ENCODE results near the gene ERCC6. TPM values are rescaled to one million over a fixed set of nuclear protein-coding genes. Genes with fewer than 3 reads are reported as not detected.

Gene ERCC6
- total and polyA plus RNA-seq, 4 experiments from 2014 or later, result 7.3 to 46.7 (median 28.1) TPM

DNA sequence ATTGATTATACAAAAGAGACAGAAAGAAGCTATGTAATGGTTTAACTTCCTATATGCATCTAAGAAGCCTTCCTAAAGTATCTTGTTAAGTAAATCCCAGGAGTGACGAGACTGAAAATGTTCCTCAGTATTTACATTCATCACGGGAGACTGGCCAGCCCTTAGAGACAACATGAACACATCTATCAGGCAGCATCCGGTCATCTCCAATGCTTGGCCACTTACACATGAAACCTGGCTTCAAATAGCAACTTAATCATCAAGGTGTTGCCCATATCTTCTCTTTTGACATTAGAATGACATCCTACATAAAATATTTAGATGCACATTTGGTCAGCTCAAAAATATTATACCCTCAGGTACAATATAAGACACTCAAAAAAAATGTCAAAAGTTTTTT lies 33.8 kb downstream of the ERCC6 start:
- no peak overlapping the region for H3K27ac Mint-ChIP-seq
- POLR2A ChIA-PET (ENCODE audit: partially characterized antibody), result no interaction called here
- no peak overlapping the region for H3K4me3 ChIP-seq (ENCODE audit: low read length in 2 of 2)
- H3K4me3 Mint-ChIP-seq, result no peak overlapping the region
- H3K27ac ChIP-seq (ENCODE audit: low read depth, low read length), result no peak overlapping the region
- no peaks in the 10 kb centered on the region for H3K27me3 ChIP-seq (ENCODE audit: insufficient read depth, low read length)
- intact Hi-C loops (cut with micrococcal nuclease), result no loop called here
- H3K4me1 Mint-ChIP-seq, result peaks cover 23 to 33% (median 31%) of the 10 kb centered on the region in 4 donors
- no peaks in the 10 kb centered on the region for H3K9me3 ChIP-seq (ENCODE audit: control insufficient read depth in 1 of 2, low read length in 2 of 2)
- no peaks in the 10 kb centered on the region for H3K9me3 Mint-ChIP-seq
- peaks cover 25% of the 10 kb centered on the region for H3K4me1 ChIP-seq (ENCODE audit: insufficient read depth, low read length)
- CTCF ChIA-PET (ENCODE audit: partially characterized antibody), result interaction anchor here (1.3 kb wide), 1 partner anchor 98 kb away, joined by 4 read pairs; no protein-coding TSS in a partner anchor
- no peak for DNase-seq
- peaks cover 26 to 40% of the 10 kb centered on the region in 2 donors for H3K36me3 Mint-ChIP-seq
- H3K27me3 Mint-ChIP-seq, result peaks cover 0 to 1% of the 10 kb centered on the region in 2 donors
- H3K36me3 ChIP-seq (ENCODE audit: insufficient read depth, low read length), result no peaks in the 10 kb centered on the region

DNA sequence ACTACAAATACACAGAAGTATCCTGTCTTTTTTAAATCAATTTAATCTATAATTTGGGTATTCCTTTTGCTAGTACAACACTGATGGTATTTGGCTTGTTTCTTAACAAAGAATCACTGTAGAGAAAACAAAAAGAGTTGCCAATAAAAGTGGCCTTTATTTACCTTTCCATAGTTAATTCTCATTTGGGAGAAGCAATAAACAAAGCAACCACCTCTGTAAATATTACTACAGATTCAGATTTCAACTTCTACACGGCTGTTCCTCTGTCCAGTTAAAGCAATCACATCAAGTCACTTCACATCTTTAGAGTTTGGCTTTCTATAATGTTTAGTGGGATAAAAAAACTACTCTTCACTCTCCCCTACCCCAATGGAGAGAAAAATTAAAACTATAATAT lies 34.4 kb downstream of the ERCC6 start:
- intact Hi-C loops (cut with micrococcal nuclease), result no loop called here
- H3K9me3 ChIP-seq (ENCODE audit: control insufficient read depth in 1 of 2, low read length in 2 of 2), result no peaks in the 10 kb centered on the region
- Mint-ChIP-seq H3K27me3 (peaks cover 0 to 1% of the 10 kb centered on the region in 2 donors), H3K27ac (no peak overlapping the region), H3K9me3 (no peaks in the 10 kb centered on the region), H3K4me3 (no peak overlapping the region), H3K36me3 (peaks cover 28 to 40% of the 10 kb centered on the region in 2 donors), H3K4me1 (peaks cover 24 to 34% (median 29%) of the 10 kb centered on the region in 4 donors)
- no peak overlapping the region for H3K4me3 ChIP-seq (ENCODE audit: low read length in 2 of 2)
- H3K27ac ChIP-seq (ENCODE audit: low read depth, low read length), result no peak overlapping the region
- no peaks in the 10 kb centered on the region for H3K36me3 ChIP-seq (ENCODE audit: insufficient read depth, low read length)
- no peaks in the 10 kb centered on the region for H3K27me3 ChIP-seq (ENCODE audit: insufficient read depth, low read length)
- no peak for DNase-seq
- peaks cover 25% of the 10 kb centered on the region for H3K4me1 ChIP-seq (ENCODE audit: insufficient read depth, low read length)
- POLR2A ChIA-PET (ENCODE audit: partially characterized antibody), result no interaction called here
- CTCF ChIA-PET (ENCODE audit: partially characterized antibody), result no interaction called here

DNA sequence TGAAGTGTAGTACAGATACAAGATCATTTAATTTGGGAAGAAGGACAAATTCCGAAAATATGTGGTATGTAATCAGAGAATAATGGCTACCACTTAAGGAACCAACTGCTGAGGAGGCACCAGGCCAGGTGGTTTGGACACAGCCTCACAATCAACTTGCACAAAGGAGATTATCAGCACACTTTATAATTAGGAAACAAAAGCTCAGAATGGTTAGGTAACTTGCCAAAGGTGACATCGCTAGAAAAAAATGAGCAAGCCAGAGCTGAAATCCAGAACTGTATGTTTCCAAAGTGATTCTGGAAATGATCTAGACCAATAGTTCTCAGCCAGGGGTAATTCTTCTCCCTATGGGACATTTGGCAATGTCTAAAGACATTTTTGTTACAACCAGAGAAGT lies 36.6 kb downstream of the ERCC6 start:
- H3K4me1 ChIP-seq (ENCODE audit: insufficient read depth, low read length), result peaks cover 5% of the 10 kb centered on the region
- no peak for DNase-seq
- intact Hi-C loops (cut with micrococcal nuclease), result no loop called here
- peaks cover 0 to 1% of the 10 kb centered on the region in 2 donors for H3K27me3 Mint-ChIP-seq
- H3K4me1 Mint-ChIP-seq, result peaks cover 11 to 25% (median 16%) of the 10 kb centered on the region in 4 donors
- peaks cover 33 to 48% of the 10 kb centered on the region in 2 donors for H3K36me3 Mint-ChIP-seq
- no peaks in the 10 kb centered on the region for H3K9me3 Mint-ChIP-seq
- POLR2A ChIA-PET (ENCODE audit: partially characterized antibody), result no interaction called here
- no peak overlapping the region for H3K4me3 Mint-ChIP-seq
- H3K27me3 ChIP-seq (ENCODE audit: insufficient read depth, low read length), result no peaks in the 10 kb centered on the region
- no peaks in the 10 kb centered on the region for H3K36me3 ChIP-seq (ENCODE audit: insufficient read depth, low read length)
- no peak overlapping the region for H3K27ac ChIP-seq (ENCODE audit: low read depth, low read length)
- CTCF ChIA-PET (ENCODE audit: partially characterized antibody), result interaction anchor here (1.3 to 3.9 kb wide), 3 partner anchors 9 to 95 kb away, joined by 4 to 18 read pairs (median 13); no protein-coding TSS in a partner anchor
- no peak overlapping the region for H3K4me3 ChIP-seq (ENCODE audit: low read length in 2 of 2)
- no peaks in the 10 kb centered on the region for H3K9me3 ChIP-seq (ENCODE audit: control insufficient read depth in 1 of 2, low read length in 2 of 2)
- no peak overlapping the region for H3K27ac Mint-ChIP-seq

DNA sequence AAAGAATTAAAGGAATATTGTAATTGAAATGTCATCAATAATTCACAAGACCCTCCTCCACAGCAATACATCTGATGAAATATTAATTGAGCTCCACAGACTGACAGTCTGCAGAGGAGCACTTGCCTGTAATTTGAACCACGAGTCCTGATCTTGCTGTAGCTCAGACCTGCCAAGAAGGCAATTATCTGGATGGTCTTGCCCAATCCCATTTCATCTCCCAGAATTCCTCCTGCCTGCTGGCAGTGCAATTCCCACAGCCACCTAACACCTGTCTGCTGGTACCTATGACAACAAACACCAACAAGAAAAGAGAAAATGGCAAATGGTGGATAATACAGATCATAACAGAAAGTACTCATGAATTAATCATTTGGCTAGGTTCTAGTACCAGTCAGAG lies 38.5 kb downstream of the ERCC6 start:
- ChIA-PET POLR2A (ENCODE audit: partially characterized antibody) (no interaction called here), CTCF (ENCODE audit: partially characterized antibody) (interaction anchor here (1.1 to 3.9 kb wide), 3 partner anchors 11 to 93 kb away, joined by 3 to 23 read pairs (median 18); no protein-coding TSS in a partner anchor)
- Histone ChIP-seq H3K4me3 (ENCODE audit: low read length in 2 of 2) (no peak overlapping the region), H3K4me1 (ENCODE audit: insufficient read depth, low read length) (no peaks in the 10 kb centered on the region), H3K27me3 (ENCODE audit: insufficient read depth, low read length) (no peaks in the 10 kb centered on the region), H3K36me3 (ENCODE audit: insufficient read depth, low read length) (no peaks in the 10 kb centered on the region), H3K9me3 (ENCODE audit: control insufficient read depth in 1 of 2, low read length in 2 of 2) (no peaks in the 10 kb centered on the region), H3K27ac (ENCODE audit: low read depth, low read length) (no peak overlapping the region)
- H3K27me3 Mint-ChIP-seq, result peaks cover 0 to 1% of the 10 kb centered on the region in 2 donors
- no peak overlapping the region for H3K4me3 Mint-ChIP-seq
- H3K9me3 Mint-ChIP-seq, result no peaks in the 10 kb centered on the region
- H3K4me1 Mint-ChIP-seq, result peaks cover 6 to 25% (median 13%) of the 10 kb centered on the region in 4 donors
- no peak for DNase-seq
- no peak overlapping the region for H3K27ac Mint-ChIP-seq
- peaks cover 38 to 44% of the 10 kb centered on the region in 2 donors for H3K36me3 Mint-ChIP-seq
- intact Hi-C loops (cut with micrococcal nuclease), result no loop called here

DNA sequence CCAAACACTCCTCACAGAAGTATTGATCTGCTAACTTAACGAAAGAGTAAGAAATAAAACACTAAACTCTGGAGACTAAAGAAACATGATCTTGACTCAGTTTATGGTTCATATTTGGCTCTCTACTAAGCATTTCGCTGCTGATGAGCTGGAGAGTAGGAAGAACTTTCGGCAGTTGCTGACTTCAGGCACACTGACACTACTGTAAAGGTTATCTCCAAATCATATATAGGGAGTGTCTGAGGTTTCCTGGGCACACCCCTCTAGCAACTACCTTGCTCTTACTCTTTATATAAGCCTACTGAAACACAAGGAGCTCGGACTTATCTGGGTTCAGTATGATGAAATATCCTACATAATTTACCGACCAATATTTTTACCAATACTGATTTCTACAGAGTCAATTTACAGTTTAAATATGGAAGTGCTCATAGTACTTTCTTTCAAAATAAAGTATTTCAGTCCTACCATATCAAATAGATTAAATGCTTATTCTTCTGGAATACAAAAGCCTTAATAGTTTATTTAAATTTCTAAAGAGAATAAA lies 39.5 kb downstream of the ERCC6 start:
- Histone ChIP-seq H3K27me3 (ENCODE audit: insufficient read depth, low read length) (no peaks in the 10 kb centered on the region), H3K9me3 (ENCODE audit: control insufficient read depth in 1 of 2, low read length in 2 of 2) (no peaks in the 10 kb centered on the region), H3K27ac (ENCODE audit: low read depth, low read length) (no peak overlapping the region), H3K4me1 (ENCODE audit: insufficient read depth, low read length) (no peaks in the 10 kb centered on the region), H3K36me3 (ENCODE audit: insufficient read depth, low read length) (no peaks in the 10 kb centered on the region), H3K4me3 (ENCODE audit: low read length in 2 of 2) (no peak overlapping the region)
- intact Hi-C loops (cut with micrococcal nuclease), result no loop called here
- peaks cover 6 to 25% (median 13%) of the 10 kb centered on the region in 4 donors for H3K4me1 Mint-ChIP-seq
- H3K36me3 Mint-ChIP-seq, result peaks cover 31 to 40% of the 10 kb centered on the region in 2 donors
- DNase-seq, result no peak
- no peaks in the 10 kb centered on the region for H3K9me3 Mint-ChIP-seq
- no peak overlapping the region for H3K4me3 Mint-ChIP-seq
- H3K27ac Mint-ChIP-seq, result no peak overlapping the region
- ChIA-PET CTCF (ENCODE audit: partially characterized antibody) (interaction anchor here (1.1 to 2.4 kb wide), 2 partner anchors 12 to 20 kb away, joined by 3 to 23 read pairs; no protein-coding TSS in a partner anchor), POLR2A (ENCODE audit: partially characterized antibody) (no interaction called here)
- H3K27me3 Mint-ChIP-seq, result no peaks in the 10 kb centered on the region

DNA sequence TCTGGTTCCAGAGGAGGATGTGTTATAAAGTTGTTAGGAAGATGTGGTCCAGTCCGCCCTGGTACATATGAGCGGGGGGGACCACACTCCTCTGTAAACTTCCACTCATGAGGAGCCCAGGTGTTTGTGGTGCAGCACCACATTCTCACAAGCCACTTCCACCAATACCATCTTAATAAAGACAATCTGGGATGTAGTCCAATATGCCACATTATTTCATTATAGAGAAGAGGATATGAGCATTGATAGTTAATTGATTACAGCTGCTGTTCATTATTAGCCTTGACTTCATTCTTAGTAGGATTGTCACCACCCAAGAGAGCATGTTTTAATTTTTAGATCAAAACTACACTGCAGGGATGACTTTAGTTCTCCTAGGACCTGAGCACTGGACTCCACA lies 40.5 kb downstream of the ERCC6 start:
- Mint-ChIP-seq H3K27ac (no peak overlapping the region), H3K4me3 (no peak overlapping the region), H3K9me3 (no peaks in the 10 kb centered on the region), H3K4me1 (peaks cover 6 to 25% (median 13%) of the 10 kb centered on the region in 4 donors), H3K36me3 (peaks cover 30 to 36% of the 10 kb centered on the region in 2 donors), H3K27me3 (no peaks in the 10 kb centered on the region)
- no peaks in the 10 kb centered on the region for H3K9me3 ChIP-seq (ENCODE audit: control insufficient read depth in 1 of 2, low read length in 2 of 2)
- DNase-seq, result no peak
- no peaks in the 10 kb centered on the region for H3K4me1 ChIP-seq (ENCODE audit: insufficient read depth, low read length)
- H3K36me3 ChIP-seq (ENCODE audit: insufficient read depth, low read length), result no peaks in the 10 kb centered on the region
- intact Hi-C loops (cut with micrococcal nuclease), result no loop called here
- POLR2A ChIA-PET (ENCODE audit: partially characterized antibody), result no interaction called here
- H3K4me3 ChIP-seq (ENCODE audit: low read length in 2 of 2), result no peak overlapping the region
- CTCF ChIA-PET (ENCODE audit: partially characterized antibody), result interaction anchor here (1.7 kb wide), 1 partner anchor 15 kb away, joined by 6 read pairs; no protein-coding TSS in a partner anchor
- H3K27me3 ChIP-seq (ENCODE audit: insufficient read depth, low read length), result no peaks in the 10 kb centered on the region
- no peak overlapping the region for H3K27ac ChIP-seq (ENCODE audit: low read depth, low read length)

DNA sequence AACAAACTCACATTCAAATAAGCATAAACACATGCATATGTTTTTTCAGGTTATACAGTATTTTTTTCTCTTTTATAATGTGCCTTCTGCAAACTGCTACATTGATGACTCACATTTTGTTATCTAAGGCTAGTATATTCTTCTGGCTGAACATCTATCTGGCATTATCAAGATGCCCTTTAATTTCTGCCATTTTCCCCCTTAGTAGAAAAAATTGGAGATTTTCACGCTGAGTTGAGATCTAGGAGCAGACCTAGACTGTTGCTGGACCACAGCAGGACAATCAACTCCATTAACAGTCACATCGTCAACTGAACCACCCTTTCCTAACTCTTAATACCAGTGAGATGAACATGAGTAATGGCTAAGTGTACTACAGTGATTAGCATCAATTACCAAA lies 41.6 kb downstream of the ERCC6 start:
- Histone ChIP-seq H3K27ac (ENCODE audit: low read depth, low read length) (no peak overlapping the region), H3K27me3 (ENCODE audit: insufficient read depth, low read length) (no peaks in the 10 kb centered on the region), H3K4me3 (ENCODE audit: low read length in 2 of 2) (no peak overlapping the region), H3K36me3 (ENCODE audit: insufficient read depth, low read length) (no peaks in the 10 kb centered on the region), H3K4me1 (ENCODE audit: insufficient read depth, low read length) (no peaks in the 10 kb centered on the region), H3K9me3 (ENCODE audit: control insufficient read depth in 1 of 2, low read length in 2 of 2) (no peaks in the 10 kb centered on the region)
- H3K36me3 Mint-ChIP-seq, result peaks cover 27 to 32% of the 10 kb centered on the region in 2 donors
- intact Hi-C loops (cut with micrococcal nuclease), result no loop called here
- no peak overlapping the region for H3K4me3 Mint-ChIP-seq
- H3K27ac Mint-ChIP-seq, result peak overlapping the region in 1 of 7 donors; percentile 10
- no peak for DNase-seq
- POLR2A ChIA-PET (ENCODE audit: partially characterized antibody), result no interaction called here
- no peaks in the 10 kb centered on the region for H3K9me3 Mint-ChIP-seq
- no peaks in the 10 kb centered on the region for H3K27me3 Mint-ChIP-seq
- H3K4me1 Mint-ChIP-seq, result peaks cover 6 to 34% (median 13%) of the 10 kb centered on the region in 4 donors
- CTCF ChIA-PET (ENCODE audit: partially characterized antibody), result interaction anchor here (1.7 kb wide), 1 partner anchor 16 kb away, joined by 6 read pairs; no protein-coding TSS in a partner anchor

Measured in CD4-positive, alpha-beta memory T cell (primary cell).